PC-3 (cell line): ENCODE measurements around the gene NLE1. TPM values are rescaled to one million over a fixed set of nuclear protein-coding genes. Genes with fewer than 3 reads are reported as not detected.

Experiments used
- ATAC-seq: fragments of 200-7000 bp; cut with Tn5 transposase; 2 replicates; pipeline ENCODE4 v1.9.1; 2020; ENCODE audit warnings: mild to moderate bottlenecking, moderate library complexity
- BruUV-seq: library from RNA; stranded (reverse); fragments of 400-500 nt; replicated peaks from 2 replicates; lab custom pipeline; 2021; lab: Mats Ljungman, UMichigan
- CTCF ChIA-PET: fragments of 300-600 bp; sonication (Branson Sonifier 250); formaldehyde crosslinking; loops from one replicate; lab custom pipeline; 2022; ENCODE audit warnings: antibody characterized with exemption; lab: Charles Lee
- POLR2A ChIA-PET: fragments of 300-600 bp; sonication (Branson Sonifier 250); formaldehyde crosslinking; loops from one replicate; lab custom pipeline; 2022; ENCODE audit warnings: antibody characterized with exemption; ENCODE audit not compliant: unreplicated experiment; lab: Charles Lee
- DNase-seq: peaks from one replicate; pipeline ENCODE4 v3.0.0-alpha.2; 2015
- H2AFZ ChIP-seq: fragments of 300-600 bp; sonication (generic); 2 replicates; pipeline ENCODE4 v1.6.0; 2016; ENCODE audit warnings: antibody characterized with exemption, low read length
- H3F3A ChIP-seq: fragments of 300-600 bp; sonication (generic); one replicate; pipeline ENCODE4 v1.6.0; 2017; ENCODE audit warnings: antibody characterized with exemption, low read length, control low read depth, mild to moderate bottlenecking; ENCODE audit not compliant: unreplicated experiment
- H3K27ac ChIP-seq: fragments of 300-600 bp; sonication (generic); 2 replicates; pipeline ENCODE4 v1.5.1; 2016; ENCODE audit warnings: mild to moderate bottlenecking, low read length
- H3K27me3 ChIP-seq: fragments of 300-600 bp; sonication (generic); 2 replicates; pipeline ENCODE4 v1.6.1; 2016; ENCODE audit warnings: low read length, mixed read lengths
- H3K36me3 ChIP-seq: fragments of 300-600 bp; sonication (generic); 2 replicates; pipeline ENCODE4 v1.6.1; 2016; ENCODE audit warnings: low read depth, mixed run types, low read length, mixed read lengths
- H3K4me1 ChIP-seq: fragments of 300-600 bp; sonication (generic); 2 replicates; pipeline ENCODE4 v1.5.1; 2016; ENCODE audit warnings: low read length; ENCODE audit not compliant: insufficient read depth
- H3K4me2 ChIP-seq: fragments of 300-600 bp; sonication (generic); 2 replicates; pipeline ENCODE4 v1.6.0; 2016; ENCODE audit warnings: low read length
- H3K4me3 ChIP-seq: fragments of 300-600 bp; sonication (generic); 2 replicates; pipeline ENCODE4 v1.5.1; 2016; ENCODE audit warnings: mild to moderate bottlenecking, low read length, mixed read lengths
- H3K79me2 ChIP-seq: fragments of 300-600 bp; sonication (generic); 2 replicates; pipeline ENCODE4 v1.6.1; 2017; ENCODE audit warnings: low read length, mixed read lengths
- H3K9ac ChIP-seq: fragments of 300-600 bp; sonication (generic); 2 replicates; pipeline ENCODE4 v1.6.0; 2016; ENCODE audit warnings: mild to moderate bottlenecking, low read length
- H3K9me2 ChIP-seq: fragments of 300-600 bp; sonication (generic); replicated peaks from 2 replicates; pipeline ENCODE4 v1.6.1; 2016; ENCODE audit warnings: mixed run types, low read length, mixed read lengths
- H3K9me3 ChIP-seq: fragments of 300-600 bp; sonication (generic); 2 replicates; pipeline ENCODE4 v1.6.1; 2016; ENCODE audit warnings: low read length, mixed read lengths
- H4K20me1 ChIP-seq: fragments of 300-600 bp; sonication (generic); 2 replicates; pipeline ENCODE4 v1.6.1; 2016; ENCODE audit warnings: low read length, mixed read lengths
- CTCF ChIP-seq: fragments of 300-600 bp; sonication (generic); conservative IDR thresholded peaks from 2 replicates; pipeline ENCODE4 v1.5.1; 2017; ENCODE audit warnings: antibody characterized with exemption, low read depth, mild to moderate bottlenecking, low read length
- EZH2 ChIP-seq: fragments of 300-600 bp; sonication (generic); IDR thresholded peaks from one replicate; pipeline ENCODE4 v1.6.1; 2017; ENCODE audit warnings: antibody characterized with exemption, mild to moderate bottlenecking, low read length; ENCODE audit not compliant: unreplicated experiment
- EZH2phosphoT487 ChIP-seq: fragments of 300-600 bp; sonication (generic); IDR thresholded peaks from 2 replicates; pipeline ENCODE4 v1.6.1; 2018; ENCODE audit warnings: mild to moderate bottlenecking, antibody characterized with exemption, low read length, borderline replicate concordance
- intact Hi-C: fragments of 100-400 bp; cut with micrococcal nuclease; formaldehyde crosslinking; loops from 2 replicates; pipeline ENCODE4 v1.9.0; 2023
- total RNA-seq: library from RNA; depleted of rRNA; stranded (reverse); fragments of >200 nt; gene quantifications from 2 replicates; pipeline ENCODE4 v1.2.3, GENCODE V29; 2014

The NLE1 gene
- total RNA-seq, 1 experiment from 2014 or later = 18.6 TPM

- ATAC-seq = no peak
These were observed 47.2 kb upstream of the NLE1 start for GRCh38 chr17:35189291-35189690.

GRCh38 chr17:35188111-35188510, 46.0 kb upstream of the NLE1 start:
- POLR2A ChIA-PET = no interaction called here
- Histone ChIP-seq H3K9me3 (no peaks in the 10 kb centered on the region), H2AFZ (no peak overlapping the region), H3K9me2 (no peaks in the 10 kb centered on the region), H3F3A (no peaks in the 10 kb centered on the region), H3K27ac (no peak overlapping the region), H3K27me3 (peaks cover 11% of the 10 kb centered on the region; the same call in 1 of the 2 replicates), H3K4me2 (no peak overlapping the region), H3K9ac (no peak overlapping the region), H3K4me1 (no peaks in the 10 kb centered on the region), H3K79me2 (no peaks in the 10 kb centered on the region), H3K4me3 (no peak overlapping the region), H4K20me1 (no peaks in the 10 kb centered on the region), H3K36me3 (no peaks in the 10 kb centered on the region)
- CTCF ChIA-PET = no interaction called here
- ATAC-seq (no peak), DNase-seq (no peak)
- intact Hi-C loops = no loop called here
- TF ChIP-seq EZH2 (no peak), CTCF (no peak), EZH2phosphoT487 (no peak)
- no TSS peak for BruUV-seq

More at GRCh38 chr17:35189291-35189690, 47.2 kb upstream of the NLE1 start:
- no peaks in the 10 kb centered on the region for H3K4me1 ChIP-seq
- peak; percentile 34 for DNase-seq
- no peaks in the 10 kb centered on the region for H3K9me2 ChIP-seq
- no peak overlapping the region for H3K4me2 ChIP-seq
- no peak overlapping the region for H3K27ac ChIP-seq
- H3K4me3 ChIP-seq = no peak overlapping the region
- H3K9ac ChIP-seq = no peak overlapping the region
- no peaks in the 10 kb centered on the region for H3K9me3 ChIP-seq
- H3K36me3 ChIP-seq = no peaks in the 10 kb centered on the region
- CTCF ChIA-PET = no interaction called here
- peaks cover 5% of the 10 kb centered on the region; the same call in 1 of the 2 replicates for H3K27me3 ChIP-seq
- intact Hi-C loops = no loop called here
- H4K20me1 ChIP-seq = no peaks in the 10 kb centered on the region
- POLR2A ChIA-PET = no interaction called here
- no peaks in the 10 kb centered on the region for H3K79me2 ChIP-seq
- no peak overlapping the region for H2AFZ ChIP-seq
- no peak for TF ChIP-seq EZH2
- no peak for TF ChIP-seq EZH2phosphoT487
- no peak for TF ChIP-seq CTCF
- no TSS peak for BruUV-seq
- no peaks in the 10 kb centered on the region for H3F3A ChIP-seq

- intact Hi-C loops = no loop called here
- H2AFZ ChIP-seq = no peak overlapping the region
- no peaks in the 10 kb centered on the region for H3K9me3 ChIP-seq
- H3K4me3 ChIP-seq = no peak overlapping the region
- ChIA-PET CTCF (no interaction called here), POLR2A (no interaction called here)
- TF ChIP-seq EZH2 (no peak), EZH2phosphoT487 (no peak), CTCF (no peak)
- DNase-seq (no peak), ATAC-seq (no peak)
- no peaks in the 10 kb centered on the region for H3K4me1 ChIP-seq
- no peaks in the 10 kb centered on the region for H3K79me2 ChIP-seq
- no peak overlapping the region for H3K27ac ChIP-seq
- no peaks in the 10 kb centered on the region for H3K36me3 ChIP-seq
- H3K9ac ChIP-seq = no peak overlapping the region
- no peak overlapping the region for H3K4me2 ChIP-seq
- BruUV-seq = no TSS peak
- no peaks in the 10 kb centered on the region for H3F3A ChIP-seq
- H3K9me2 ChIP-seq = no peaks in the 10 kb centered on the region
- H3K27me3 ChIP-seq = peaks cover 11% of the 10 kb centered on the region; the same call in 1 of the 2 replicates
- H4K20me1 ChIP-seq = no peaks in the 10 kb centered on the region
These were observed 45.4 kb upstream of the NLE1 start for GRCh38 chr17:35187481-35187880.
